ENCODE measurements around the gene RANBP17. TPM values are rescaled to one million over a fixed set of nuclear protein-coding genes. Genes with fewer than 3 reads are reported as not detected.
"Not testable (repeated sequence)": the region's sequence is repeated elsewhere in the genome, so short reads cannot be mapped to it uniquely, and the experiment has no call there.

RANBP17 gene
- total RNA-seq, 1 experiment from 2014 or later: 17.8 TPM

DNA sequence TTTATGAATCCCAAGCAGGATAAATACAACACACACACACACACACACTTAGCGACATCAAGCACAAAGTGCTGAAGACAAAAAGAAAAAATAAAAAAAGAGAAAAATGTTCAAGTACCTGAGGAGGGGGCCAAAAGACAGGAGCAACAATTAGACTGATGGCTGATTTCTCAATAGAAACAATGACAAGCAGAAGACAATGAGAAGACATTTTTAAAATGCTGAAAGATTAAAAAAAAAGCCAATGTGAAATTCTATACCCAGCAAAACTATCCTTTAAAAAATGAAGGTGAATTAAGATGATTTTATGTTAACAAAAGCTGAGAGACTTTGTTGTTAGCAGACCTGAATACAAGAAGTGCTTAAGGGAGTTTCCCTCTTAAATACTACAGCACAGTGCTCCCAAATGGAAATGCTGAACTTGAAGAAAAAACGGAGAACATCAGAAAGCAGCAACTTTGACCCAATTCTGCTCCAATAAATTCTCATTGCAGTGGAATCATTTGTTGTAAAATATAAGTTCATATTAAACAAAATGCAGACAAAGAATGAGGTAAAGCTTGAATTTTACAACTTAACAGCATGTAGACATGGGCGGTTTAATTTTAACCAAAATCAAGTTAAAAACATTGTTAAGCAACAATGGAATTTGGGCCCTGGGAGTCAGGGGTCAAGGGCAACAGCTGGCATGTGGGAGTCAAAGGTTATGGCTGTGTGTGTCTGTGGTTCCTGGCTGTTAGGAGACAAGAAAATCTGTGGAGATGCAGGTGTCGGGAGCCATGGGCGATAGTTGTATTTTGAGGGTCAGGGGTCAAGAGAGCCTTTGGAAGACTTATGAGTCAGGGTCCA is 776 bp upstream of the RANBP17 start:
- DNase-seq (ENCODE audit: low read depth, low spot score): no peak
- in situ Hi-C loops (cut with HindIII; ENCODE audit: low pct_unique_long_range_greater_than_20kb, low sequenced_read_pairs): no loop called here

GRCh38 chr5:170861667-170861916 is 226 bp upstream of the RANBP17 start:
- in situ Hi-C loops (cut with HindIII; ENCODE audit: low pct_unique_long_range_greater_than_20kb, low sequenced_read_pairs): no loop called here
- DNase-seq (ENCODE audit: low read depth, low spot score): no peak

DNA sequence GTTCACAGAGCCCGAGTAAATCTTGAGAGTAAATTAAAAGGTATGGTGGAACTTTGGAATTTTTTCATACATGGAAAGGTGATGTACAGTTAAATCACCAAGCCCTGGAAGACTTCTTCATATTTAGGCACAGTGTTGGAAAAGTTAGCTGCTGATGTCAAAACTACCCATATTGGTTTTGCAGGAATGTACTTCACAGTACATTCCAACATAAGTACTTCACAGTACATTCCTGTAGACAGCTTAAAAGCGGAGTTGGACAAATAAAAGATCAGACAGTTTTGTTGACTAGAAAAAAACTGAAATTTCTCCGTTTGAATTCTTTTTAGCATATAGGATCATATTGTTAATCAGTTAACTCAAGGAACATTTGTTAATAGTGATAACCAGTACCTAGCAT is 1.8 kb downstream of the RANBP17 start:
- in situ Hi-C loops (cut with HindIII; ENCODE audit: low pct_unique_long_range_greater_than_20kb, low sequenced_read_pairs): no loop called here
- no peak for DNase-seq (ENCODE audit: low read depth, low spot score)

DNA sequence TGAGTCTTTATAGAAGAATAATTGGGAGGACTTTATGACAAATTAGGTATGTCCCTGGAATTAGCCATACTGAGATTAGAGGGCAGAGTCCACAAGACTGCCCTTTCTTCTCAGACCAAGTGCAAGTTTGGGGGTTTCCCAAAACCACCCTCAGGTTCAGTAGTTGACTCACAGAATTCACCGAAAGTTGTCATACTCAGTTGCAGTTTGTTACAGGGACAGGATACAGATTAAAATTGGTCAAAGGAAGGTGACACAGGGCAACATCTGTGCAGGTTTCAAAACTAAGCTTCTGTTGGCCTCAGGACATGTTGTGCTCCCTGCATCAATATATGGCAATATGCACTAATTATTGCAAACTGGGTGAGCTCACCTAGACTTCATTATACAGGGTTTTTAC is 3.8 kb downstream of the RANBP17 start:
- DNase-seq (ENCODE audit: low read depth, low spot score): no peak

GRCh38 chr5:170867825-170868224 is 6.0 kb downstream of the RANBP17 start:
- in situ Hi-C loops (cut with HindIII; ENCODE audit: low pct_unique_long_range_greater_than_20kb, low sequenced_read_pairs): no loop called here
- no peak for DNase-seq (ENCODE audit: low read depth, low spot score)

More for the DNA sequence above, 3.8 kb downstream of the RANBP17 start:
- in situ Hi-C loops (cut with HindIII; ENCODE audit: low pct_unique_long_range_greater_than_20kb, low sequenced_read_pairs): no loop called here

- DNase-seq (ENCODE audit: low read depth, low spot score); in situ Hi-C loops (cut with HindIII; ENCODE audit: low pct_unique_long_range_greater_than_20kb, low sequenced_read_pairs): not testable (repeated sequence)
Measured at GRCh38 chr5:170870390-170870789, 8.6 kb downstream of the RANBP17 start.

- in situ Hi-C loops (cut with HindIII; ENCODE audit: low pct_unique_long_range_greater_than_20kb, low sequenced_read_pairs): no loop called here
- no peak for DNase-seq (ENCODE audit: low read depth, low spot score)
Measured at GRCh38 chr5:170874017-170874416, 12.2 kb downstream of the RANBP17 start.

DNA sequence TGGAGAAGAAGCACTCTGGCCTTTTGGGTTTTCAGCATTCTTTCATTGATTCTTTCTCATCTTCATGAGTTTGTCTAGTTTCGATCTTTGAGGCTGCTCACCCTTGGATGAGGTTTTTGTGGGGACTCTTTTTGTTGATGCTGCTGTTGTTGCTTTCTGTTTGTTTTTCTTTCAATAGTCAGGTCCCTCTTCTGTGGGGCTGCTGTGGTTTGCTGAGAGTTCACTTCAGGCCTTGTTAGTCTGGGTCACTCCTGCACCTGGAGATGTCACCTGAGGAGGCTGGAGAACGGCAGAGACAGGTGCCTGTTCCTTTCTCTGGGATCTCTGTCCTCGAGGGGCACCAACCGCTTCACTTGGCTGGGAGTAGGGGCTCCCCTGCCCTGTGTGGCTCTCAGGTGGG is 14.0 kb downstream of the RANBP17 start:
- in situ Hi-C loops (cut with HindIII; ENCODE audit: low pct_unique_long_range_greater_than_20kb, low sequenced_read_pairs): no loop called here
- DNase-seq (ENCODE audit: low read depth, low spot score): no peak

- in situ Hi-C loops (cut with HindIII; ENCODE audit: low pct_unique_long_range_greater_than_20kb, low sequenced_read_pairs): no loop called here
- DNase-seq (ENCODE audit: low read depth, low spot score): no peak
Measured at GRCh38 chr5:170880084-170880483, 18.3 kb downstream of the RANBP17 start.

- DNase-seq (ENCODE audit: low read depth, low spot score): no peak
- in situ Hi-C loops (cut with HindIII; ENCODE audit: low pct_unique_long_range_greater_than_20kb, low sequenced_read_pairs): no loop called here
Measured at GRCh38 chr5:170882345-170882744, 20.5 kb downstream of the RANBP17 start.

- in situ Hi-C loops (cut with HindIII; ENCODE audit: low pct_unique_long_range_greater_than_20kb, low sequenced_read_pairs): no loop called here
Measured at GRCh38 chr5:170885256-170885655, 23.4 kb downstream of the RANBP17 start.

DNA sequence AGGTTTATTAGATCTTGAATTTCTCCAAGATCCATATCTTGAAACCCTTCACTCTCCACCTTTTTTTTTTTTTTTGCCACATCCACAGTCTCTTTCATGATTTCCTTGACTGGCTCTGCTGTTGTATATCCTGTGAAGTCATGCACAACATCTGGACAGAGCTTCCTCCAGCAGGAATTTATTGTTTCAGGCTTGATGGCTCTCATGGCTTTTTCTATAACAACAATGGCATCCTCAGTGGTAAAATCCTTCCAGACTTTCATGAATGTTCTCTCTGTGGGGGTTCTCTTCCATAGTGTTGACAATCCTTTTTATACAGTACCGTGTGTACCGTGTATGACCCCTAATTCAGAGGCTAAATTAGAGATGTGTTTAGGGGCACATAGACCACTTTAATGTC is 24.0 kb downstream of the RANBP17 start:
- in situ Hi-C loops (cut with HindIII; ENCODE audit: low pct_unique_long_range_greater_than_20kb, low sequenced_read_pairs): no loop called here
- no peak for DNase-seq (ENCODE audit: low read depth, low spot score)

More at GRCh38 chr5:170885256-170885655, 23.4 kb downstream of the RANBP17 start:
- DNase-seq (ENCODE audit: low read depth, low spot score): no peak

DNA sequence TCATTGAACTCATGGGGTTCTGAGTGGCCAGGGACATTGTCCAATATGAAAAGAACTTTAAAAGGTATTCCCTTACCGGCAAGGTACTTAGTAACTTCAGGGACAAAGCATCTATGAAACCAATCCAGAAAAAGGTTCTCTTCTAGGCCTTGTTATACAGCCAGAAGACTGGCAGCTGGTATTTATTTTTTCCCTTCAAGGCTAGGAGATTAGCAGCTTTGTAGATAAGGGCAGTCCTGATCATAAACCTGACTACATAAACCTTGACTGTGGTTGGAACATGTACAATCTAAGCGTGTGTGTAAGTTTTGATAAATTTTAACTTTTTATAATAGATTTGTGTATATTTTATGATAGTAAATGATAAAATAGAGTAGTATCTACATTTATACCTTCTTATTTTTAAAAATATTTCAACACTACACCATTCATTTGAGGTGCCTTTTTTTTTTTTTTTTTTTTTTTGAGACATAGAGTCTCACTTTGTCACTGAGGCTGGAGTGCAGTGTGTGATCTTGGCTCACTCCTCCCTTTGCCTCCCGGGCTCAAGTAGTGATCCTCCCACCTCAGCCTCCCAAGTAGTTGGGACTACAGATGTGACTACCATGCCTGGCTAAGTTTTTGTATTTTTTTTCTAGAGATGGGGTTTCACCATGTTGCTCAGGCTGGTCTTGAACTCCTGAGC is 24.5 kb downstream of the RANBP17 start:
- in situ Hi-C loops (cut with HindIII; ENCODE audit: low pct_unique_long_range_greater_than_20kb, low sequenced_read_pairs): no loop called here
- no peak for DNase-seq (ENCODE audit: low read depth, low spot score)

DNA sequence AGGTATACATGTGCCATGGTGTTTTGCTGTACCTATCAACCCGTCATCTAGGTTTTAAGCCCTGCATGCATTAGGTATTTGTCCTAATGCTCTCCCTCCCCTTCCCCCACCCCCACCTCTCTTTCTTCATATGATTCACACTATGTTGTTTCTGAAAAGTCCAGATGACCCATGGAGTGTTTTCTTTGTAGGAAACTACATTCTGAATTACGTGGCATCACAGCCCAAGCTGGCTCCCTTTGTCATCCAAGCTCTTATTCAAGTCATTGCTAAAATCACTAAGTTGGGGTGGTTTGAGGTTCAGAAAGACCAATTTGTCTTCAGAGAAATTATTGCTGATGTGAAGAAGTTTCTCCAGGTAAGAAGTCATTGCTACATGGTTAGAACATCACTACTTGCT is 30.4 kb downstream of the RANBP17 start:
- in situ Hi-C loops (cut with HindIII; ENCODE audit: low pct_unique_long_range_greater_than_20kb, low sequenced_read_pairs): no loop called here
- DNase-seq (ENCODE audit: low read depth, low spot score): no peak

- DNase-seq (ENCODE audit: low read depth, low spot score): no peak
- in situ Hi-C loops (cut with HindIII; ENCODE audit: low pct_unique_long_range_greater_than_20kb, low sequenced_read_pairs): no loop called here
Measured at GRCh38 chr5:170894665-170895064, 32.8 kb downstream of the RANBP17 start.

DNA sequence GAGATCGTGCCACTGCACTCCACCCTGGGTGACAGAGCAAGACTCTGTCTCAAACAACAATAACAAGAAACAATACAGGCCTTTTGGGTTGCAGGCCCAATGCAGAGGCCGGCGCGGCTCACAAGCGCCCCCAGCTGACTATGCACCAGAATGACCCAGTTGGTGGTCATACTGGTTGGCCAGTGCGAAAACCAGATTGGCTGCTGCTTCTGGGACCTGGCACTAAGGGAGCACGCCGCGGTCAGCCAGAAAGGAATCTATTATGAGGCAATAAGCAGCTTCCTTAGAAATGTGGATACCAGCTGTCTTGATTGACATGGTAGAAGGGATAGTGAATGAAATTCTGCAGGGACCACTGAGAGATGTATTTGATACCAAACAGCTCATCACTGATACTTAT is 35.0 kb downstream of the RANBP17 start:
- in situ Hi-C loops (cut with HindIII; ENCODE audit: low pct_unique_long_range_greater_than_20kb, low sequenced_read_pairs): no loop called here
- DNase-seq (ENCODE audit: low read depth, low spot score): peak; percentile 78

GRCh38 chr5:170903075-170903474 is 41.3 kb downstream of the RANBP17 start:
- no peak for DNase-seq (ENCODE audit: low read depth, low spot score)
- in situ Hi-C loops (cut with HindIII; ENCODE audit: low pct_unique_long_range_greater_than_20kb, low sequenced_read_pairs): no loop called here

- no peak for DNase-seq (ENCODE audit: low read depth, low spot score)
- in situ Hi-C loops (cut with HindIII; ENCODE audit: low pct_unique_long_range_greater_than_20kb, low sequenced_read_pairs): no loop called here
Measured at GRCh38 chr5:170907758-170908157, 45.9 kb downstream of the RANBP17 start.

GRCh38 chr5:170913573-170913972 is 51.8 kb downstream of the RANBP17 start:
- in situ Hi-C loops (cut with HindIII; ENCODE audit: low pct_unique_long_range_greater_than_20kb, low sequenced_read_pairs): no loop called here
- DNase-seq (ENCODE audit: low read depth, low spot score): no peak
